ENCODE results near the gene NKX1-2. TPM values are rescaled to one million over a fixed set of nuclear protein-coding genes. Genes with fewer than 3 reads are reported as not detected.

Gene NKX1-2
- total and polyA plus RNA-seq, 2 of the 8 experiments (the other 6 are each of a cell fraction or from before 2014, with no cell fraction given) = 12.7 to 34.9 TPM

DNA sequence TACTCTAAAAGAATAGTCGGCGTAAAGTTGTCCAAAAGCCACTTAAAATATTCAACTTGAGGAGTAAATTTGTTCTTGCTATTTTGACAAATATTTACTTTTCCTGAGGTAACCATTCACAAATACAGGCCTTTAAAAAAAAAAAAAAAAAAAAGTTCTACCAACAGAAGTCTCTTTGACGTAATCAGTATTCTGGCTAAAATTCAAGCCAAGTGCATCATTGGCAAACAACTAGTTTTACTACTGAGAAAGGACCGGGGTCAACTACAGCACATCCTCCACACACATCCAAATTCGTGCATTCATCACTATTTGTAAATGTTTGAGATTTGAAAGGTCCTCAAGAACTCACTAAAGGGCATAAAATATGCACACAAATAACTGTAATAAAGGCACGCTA, 33.1 kb downstream of the NKX1-2 start:
- ChIA-PET POLR2A (ENCODE audit: partially characterized antibody) (interaction anchor here (2.5 to 4.7 kb wide), 6 partner anchors 10 to 49 kb away, joined by 17 to 43 read pairs (median 20); partner anchors contain the start of gene NKX1-2), CTCF (ENCODE audit: partially characterized antibody) (interaction anchor here (0.8 to 4.3 kb wide), 5 partner anchors 12 to 199 kb away, joined by 3 to 20 read pairs (median 3); no protein-coding TSS in a partner anchor)
- WGBS, 2 experiments (ENCODE audit: extremely low coverage in 1 of 2, insufficient coverage in 1 of 2, insufficient read length in 1 of 2, insufficient replicate concordance in 2 of 2, low coverage in 1 of 2, low lambda C conversion rate in 2 of 2, missing lambda C conversion rate in 1 of 2) = 90% methylated on average over 6 of the region's 6 CpGs; no CpG with 5 or more reads in 1 of the 2 experiments

More for the DNA sequence above, 33.1 kb downstream of the NKX1-2 start:
- no peak overlapping the region for H3K23ac ChIP-seq (ENCODE audit: insufficient read length)
- H4K8ac ChIP-seq (ENCODE audit: extremely low read depth, insufficient read depth, low read length) = no peak overlapping the region
- no peak overlapping the region for H3K56ac ChIP-seq (replicated peaks; ENCODE audit: insufficient read length, low read depth, low read length)
- no peak overlapping the region for H2AFZ ChIP-seq (ENCODE audit: low read length)
- no peak overlapping the region for H3K27ac ChIP-seq (ENCODE audit: low read depth, low read length)
- H3K79me1 ChIP-seq (ENCODE audit: low read depth, low read length) = no peaks in the 10 kb centered on the region; the same call in 1 of the 2 replicates
- H4K91ac ChIP-seq (replicated peaks; ENCODE audit: insufficient read length, low read length) = no peak overlapping the region
- H3K4me2 ChIP-seq (ENCODE audit: insufficient read depth in 1 of 2, low read depth in 2 of 2, low read length in 2 of 2) = peak overlapping the region; percentile 7 to 56; a peak in 2 of 4 replicates
- TF ChIP-seq SP1 (IDR thresholded peaks at IDR 0.05; ENCODE audit: low read depth, low read length) (no peak), TCF12 (IDR thresholded peaks at IDR 0.05; ENCODE audit: low read depth, low read length) (no peak), SIX5 (IDR thresholded peaks at IDR 0.05; ENCODE audit: low read depth, low read length) (no peak), SAP30 (IDR thresholded peaks at IDR 0.05; ENCODE audit: insufficient read depth, insufficient replicate concordance, low read length) (no peak), SP4 (IDR thresholded peaks at IDR 0.05; ENCODE audit: low read length) (no peak)
- H2BK120ac ChIP-seq (replicated peaks; ENCODE audit: low read depth, low read length) = no peak overlapping the region
- no peaks in the 10 kb centered on the region for H3K9me3 ChIP-seq (ENCODE audit: insufficient read depth in 2 of 2, low read depth in 1 of 2, low read length in 1 of 2)
- no peak overlapping the region for H2AK5ac ChIP-seq (ENCODE audit: low read depth, low read length)
- FAIRE-seq (no peak), DNase-seq (ENCODE audit: low read depth in 1 of 2, low spot score in 2 of 2) (no peak)
- no peak overlapping the region for H2BK15ac ChIP-seq (ENCODE audit: low read length)
- no peak overlapping the region for H2BK20ac ChIP-seq (ENCODE audit: low read length)
- H3K36me3 ChIP-seq (ENCODE audit: control insufficient read depth in 2 of 4, insufficient read depth in 4 of 4, low read length in 3 of 4) = no peaks in the 10 kb centered on the region; a peak in 1 of 8 replicates
- H3K23me2 ChIP-seq (ENCODE audit: low read depth, low read length) = peaks cover 7% of the 10 kb centered on the region; the same call in 1 of the 2 replicates
- no peak overlapping the region for H3K4ac ChIP-seq (replicated peaks; ENCODE audit: insufficient read length, low read depth, low read length)
- no peak overlapping the region for H3K4me3 ChIP-seq (ENCODE audit: extremely low read depth in 1 of 4, insufficient read depth in 2 of 4, low read depth in 3 of 4, low read length in 4 of 4)
- no peak overlapping the region for H4K5ac ChIP-seq (ENCODE audit: insufficient read length, low read depth, low read length)
- H3K79me2 ChIP-seq (ENCODE audit: control insufficient read depth in 1 of 2, insufficient read depth in 2 of 2, low read length in 2 of 2) = peaks cover 2 to 57% of the 10 kb centered on the region in 2 experiments
- peaks cover 0 to 2% (median 0%) of the 10 kb centered on the region in 4 experiments; a peak in 1 of 7 replicates for H3K27me3 ChIP-seq (replicated peaks in 1 of 4; ENCODE audit: control insufficient read depth in 3 of 4, extremely low read depth in 1 of 4, insufficient read depth in 3 of 4, low read length in 3 of 4)
- peaks cover 1 to 5% (median 2%) of the 10 kb centered on the region in 4 experiments; a peak in 5 of 7 replicates for H3K4me1 ChIP-seq (replicated peaks in 1 of 4; ENCODE audit: control insufficient read depth in 3 of 4, insufficient read depth in 4 of 4, low read length in 3 of 4)
- no peak overlapping the region for H2BK5ac ChIP-seq (ENCODE audit: low read depth, low read length)
- H2BK12ac ChIP-seq (ENCODE audit: low read depth, low read length) = no peak overlapping the region
- H3K9ac ChIP-seq (replicated peaks in 1 of 4; ENCODE audit: extremely low read depth in 1 of 4, low read depth in 3 of 4, low read length in 3 of 4) = no peak overlapping the region
- no peak overlapping the region for H3K18ac ChIP-seq (ENCODE audit: extremely low read depth, low read length)
- peaks cover 0 to 5% of the 10 kb centered on the region in 2 experiments for H4K20me1 ChIP-seq (replicated peaks in 1 of 2; ENCODE audit: control insufficient read depth in 1 of 2, insufficient read depth in 2 of 2, low read length in 2 of 2)
- no peak overlapping the region for H3K14ac ChIP-seq (ENCODE audit: insufficient read length)

Measured in H1 (cell line).